ENCODE results near the gene KLHL26.

KLHL26 gene

DNA sequence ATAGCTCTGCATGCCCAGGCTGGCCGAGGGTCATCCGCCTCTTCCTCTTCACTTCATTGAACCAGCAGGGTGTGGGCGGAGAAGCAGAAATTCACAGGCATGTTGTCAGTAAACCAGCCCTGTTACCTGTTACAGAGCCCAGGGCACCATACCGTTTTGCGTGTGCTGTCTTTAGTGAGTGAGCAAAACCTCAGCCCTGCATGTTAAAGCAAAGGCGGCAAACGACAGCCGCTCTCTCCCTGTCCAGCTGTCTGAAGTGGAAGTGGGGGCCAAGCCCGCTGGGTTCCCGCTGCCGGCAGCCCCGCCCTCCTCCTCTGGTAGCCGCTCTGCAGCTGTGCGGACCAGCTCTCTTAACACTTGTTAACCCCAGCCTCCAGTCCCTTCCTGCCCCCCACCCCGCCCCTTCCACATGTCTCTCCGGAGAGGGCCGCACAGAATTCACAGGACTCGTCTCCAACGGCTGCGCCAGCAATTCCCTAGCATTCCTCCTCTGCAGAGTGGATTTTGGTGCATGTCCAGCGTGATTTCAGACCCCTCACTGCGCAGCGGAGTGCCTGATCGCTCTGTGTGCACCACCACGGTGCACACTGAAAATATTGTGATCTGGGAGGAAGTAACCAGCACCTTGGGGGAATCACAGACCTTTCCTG, 12.7 kb downstream of the KLHL26 start:
- DNase-seq: peak; percentile 94

DNA sequence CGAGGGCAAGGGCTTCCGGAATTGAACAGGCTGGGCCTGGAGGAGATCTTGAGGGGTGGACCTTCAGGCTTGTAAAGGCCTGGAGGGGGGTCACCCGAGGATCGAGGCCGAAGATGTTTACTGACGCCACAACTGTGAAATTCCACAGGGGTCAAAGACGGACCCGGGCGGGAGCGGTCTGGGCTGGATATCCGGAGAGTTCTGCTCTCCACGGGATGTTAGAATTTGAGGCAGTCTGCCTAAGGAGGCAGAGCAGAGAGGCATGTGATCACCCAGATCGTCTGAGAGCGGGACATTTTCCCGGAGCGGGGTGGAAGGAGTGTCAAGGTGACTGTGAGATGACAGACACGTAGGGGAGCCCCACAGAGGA, 13.2 kb downstream of the KLHL26 start:
- DNase-seq: peak; percentile 77

DNA sequence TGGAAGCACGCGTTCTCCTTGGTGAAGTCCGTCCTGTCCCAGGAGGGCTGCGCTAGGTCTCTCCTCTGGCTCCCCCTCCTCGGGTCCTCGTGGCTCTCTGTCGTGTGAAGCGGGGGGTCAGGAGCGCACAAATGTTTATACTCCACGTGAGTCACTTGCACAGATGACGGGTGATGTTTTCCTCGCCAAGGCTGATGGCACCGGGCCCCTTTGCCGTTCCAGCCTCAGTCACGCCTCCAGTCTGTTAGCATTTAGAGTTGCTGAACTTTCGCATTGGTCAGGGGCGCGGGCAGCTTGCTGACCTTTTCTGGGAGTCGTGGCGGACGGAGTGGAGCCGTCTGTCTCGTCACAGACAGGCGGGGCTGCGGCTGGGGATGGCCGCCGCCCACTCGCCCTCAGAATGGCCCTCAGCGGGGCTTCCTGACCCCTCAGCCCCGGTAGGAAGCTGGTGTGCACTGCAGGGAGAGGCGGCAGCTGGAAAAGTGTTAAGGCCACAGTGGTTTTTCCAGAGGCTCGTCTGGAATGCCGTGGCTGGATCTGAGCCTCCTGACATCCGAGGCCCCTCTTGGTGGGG, 13.7 kb downstream of the KLHL26 start:
- DNase-seq: peak; percentile 82

GRCh38 chr19:18651300-18651699, 14.5 kb downstream of the KLHL26 start:
- no peak for DNase-seq

GRCh38 chr19:18651733-18652132, 14.9 kb downstream of the KLHL26 start:
- no peak for DNase-seq

- no peak for DNase-seq
These were observed 17.0 kb downstream of the KLHL26 start for GRCh38 chr19:18653853-18654252.

DNA sequence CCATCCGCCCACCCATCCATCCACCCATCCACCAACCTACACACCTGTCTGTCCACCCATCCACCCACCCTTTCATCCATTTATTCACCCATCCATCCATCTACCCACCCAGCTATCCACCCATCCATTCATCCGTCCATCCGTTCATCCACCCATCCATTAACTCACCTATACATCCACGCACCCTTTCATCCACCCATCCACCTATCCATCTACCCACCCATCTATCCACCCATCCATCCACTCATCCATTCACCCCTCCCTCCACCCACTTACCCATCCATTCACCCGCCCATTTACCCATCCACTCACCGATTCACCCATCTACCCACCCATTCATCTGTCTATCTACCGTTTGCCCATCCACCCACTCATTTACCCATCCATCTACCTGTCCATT, 17.6 kb downstream of the KLHL26 start:
- no peak for DNase-seq

GRCh38 chr19:18655173-18655844, 18.5 kb downstream of the KLHL26 start:
- no peak for DNase-seq

- no peak for DNase-seq
These were observed 19.7 kb downstream of the KLHL26 start for GRCh38 chr19:18656337-18657086.

GRCh38 chr19:18657590-18658365, 20.9 kb downstream of the KLHL26 start:
- DNase-seq: peak; percentile 67

- no peak for DNase-seq
These were observed 21.6 kb downstream of the KLHL26 start for GRCh38 chr19:18658366-18658855.

DNA sequence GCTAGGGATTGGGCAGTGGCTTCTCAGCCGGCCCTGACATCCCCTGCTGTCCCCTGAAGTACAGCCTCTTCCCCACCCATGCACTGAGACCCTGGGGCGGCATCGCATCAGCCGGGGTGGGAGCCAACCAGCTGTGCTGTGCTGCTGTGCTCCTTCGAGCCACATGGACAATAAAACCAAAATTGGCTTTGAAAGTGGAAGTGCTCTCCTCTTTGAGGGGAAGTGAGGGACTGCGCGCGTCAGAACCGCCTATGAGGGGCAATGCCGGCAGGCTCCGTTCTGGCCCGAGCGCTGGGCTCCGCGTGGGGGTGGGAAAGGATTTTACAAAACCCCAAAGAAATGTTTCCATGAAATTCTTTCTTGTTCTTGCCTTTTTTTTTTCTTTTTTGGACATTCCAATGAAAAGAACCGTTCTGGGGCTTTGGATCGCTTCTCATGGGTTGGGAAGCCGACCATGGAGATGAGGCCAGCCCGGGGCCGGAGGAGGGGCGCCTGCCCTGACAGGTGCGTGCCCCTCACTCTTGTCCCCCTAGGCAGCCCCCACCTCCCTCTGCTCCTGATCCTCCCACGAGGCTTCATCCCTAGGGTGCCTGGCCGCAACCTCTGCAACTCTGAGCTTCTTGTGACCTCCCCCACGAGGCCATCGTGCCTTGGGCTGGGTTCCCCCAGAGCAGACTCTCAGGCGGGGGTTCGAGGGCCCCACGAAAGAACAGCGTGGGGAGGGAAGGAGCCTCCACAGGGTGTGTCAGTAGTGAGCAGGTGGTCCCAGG, 22.6 kb downstream of the KLHL26 start:
- peak; percentile 85 for DNase-seq

- no peak for DNase-seq
These were observed 23.5 kb downstream of the KLHL26 start for GRCh38 chr19:18660051-18660910.

GRCh38 chr19:18660939-18661670, 24.3 kb downstream of the KLHL26 start:
- no peak for DNase-seq

DNA sequence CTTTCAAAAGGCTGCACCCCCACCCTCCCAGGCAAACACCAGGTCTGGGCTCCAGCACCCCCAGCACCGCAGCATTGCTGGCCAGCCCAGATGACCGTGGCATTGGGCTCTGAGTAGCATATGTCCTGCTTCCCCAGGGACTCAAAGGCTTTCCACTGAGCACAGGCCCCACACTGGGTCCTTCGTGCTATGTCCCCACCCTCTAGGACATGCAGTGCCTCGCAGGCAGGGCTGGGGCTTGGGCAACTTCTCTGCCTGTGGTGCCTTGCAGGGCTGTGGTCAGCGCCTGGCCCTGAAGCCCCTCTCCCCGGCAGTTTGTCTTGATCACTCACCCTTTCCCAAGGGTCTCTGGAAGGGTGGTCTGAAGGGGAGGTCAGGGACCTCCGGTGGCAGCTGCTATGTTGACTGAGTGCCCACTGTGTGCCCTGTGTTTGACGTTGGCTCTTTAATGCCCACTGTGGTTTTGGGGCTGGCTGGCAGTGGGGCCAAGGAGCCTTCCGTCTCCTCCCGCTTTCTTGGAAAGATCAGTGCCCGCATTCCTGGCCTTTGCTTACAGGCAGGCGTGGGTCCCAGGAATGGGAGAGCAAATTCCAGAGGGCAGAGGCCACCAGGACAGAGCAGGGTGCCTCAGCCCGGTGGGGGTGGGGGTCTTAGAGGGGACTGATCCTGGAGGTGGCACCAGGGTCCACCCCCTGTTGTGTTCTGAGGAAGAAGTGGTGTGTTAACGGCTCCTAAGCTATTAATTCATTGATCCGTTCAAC, 26.3 kb downstream of the KLHL26 start:
- DNase-seq: no peak

DNA sequence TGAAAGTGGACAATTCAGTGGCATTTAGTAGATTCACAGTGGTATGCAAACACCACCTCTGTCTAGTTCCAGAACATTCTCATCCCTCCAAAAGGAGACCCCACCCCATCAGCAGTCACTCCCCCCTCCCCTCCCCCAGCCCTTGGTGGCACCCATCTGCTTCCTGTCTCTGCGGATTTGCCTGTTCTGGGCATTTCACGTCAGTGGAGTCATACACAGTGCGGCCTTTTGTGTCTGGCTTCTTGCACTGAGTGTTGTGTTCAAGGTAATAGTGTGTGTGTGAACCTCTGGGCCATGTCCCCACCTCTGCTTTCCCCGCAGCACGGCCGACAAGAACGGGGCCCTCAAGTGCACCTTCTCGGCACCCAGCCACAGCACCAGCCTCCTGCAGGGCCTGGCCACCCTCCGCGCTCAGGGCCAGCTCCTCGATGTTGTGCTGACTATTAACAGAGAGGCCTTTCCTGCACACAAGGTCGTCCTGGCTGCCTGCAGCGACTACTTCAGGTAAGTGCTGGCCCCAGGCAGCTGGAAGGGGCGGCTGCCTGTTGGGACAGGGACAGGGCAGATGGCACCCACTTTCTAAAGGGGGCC, 27.2 kb downstream of the KLHL26 start:
- DNase-seq: no peak

GRCh38 chr19:18665771-18666202, 29.0 kb downstream of the KLHL26 start:
- DNase-seq: no peak

- DNase-seq: no peak
These were observed 29.5 kb downstream of the KLHL26 start for GRCh38 chr19:18666317-18666716.

GRCh38 chr19:18666784-18667183, 30.0 kb downstream of the KLHL26 start:
- no peak for DNase-seq
